Measurements from ENCODE around the gene SUB1.

Gene SUB1

GRCh38 chr5:32627219-32627870 is 42.0 kb downstream of the SUB1 start:
- TF ChIP-seq REST (IDR thresholded peaks at IDR 0.05; ENCODE audit: low read depth), result peak; percentile 50; the same call in 1 of the 2 replicates
- TF ChIP-seq TAF1 (IDR thresholded peaks at IDR 0.05; ENCODE audit: low read depth), result no peak

GRCh38 chr5:32628049-32628844 is 42.9 kb downstream of the SUB1 start:
- TF ChIP-seq REST (IDR thresholded peaks at IDR 0.05; ENCODE audit: low read depth) (no peak), MAX (IDR thresholded peaks at IDR 0.05) (no peak), TAF1 (IDR thresholded peaks at IDR 0.05; ENCODE audit: low read depth) (no peak), ZBTB7A (IDR thresholded peaks at IDR 0.05; ENCODE audit: low read depth) (no peak), RAD21 (IDR thresholded peaks at IDR 0.05; ENCODE audit: low read depth) (peak; percentile 27; the same call in 1 of the 2 replicates)

DNA sequence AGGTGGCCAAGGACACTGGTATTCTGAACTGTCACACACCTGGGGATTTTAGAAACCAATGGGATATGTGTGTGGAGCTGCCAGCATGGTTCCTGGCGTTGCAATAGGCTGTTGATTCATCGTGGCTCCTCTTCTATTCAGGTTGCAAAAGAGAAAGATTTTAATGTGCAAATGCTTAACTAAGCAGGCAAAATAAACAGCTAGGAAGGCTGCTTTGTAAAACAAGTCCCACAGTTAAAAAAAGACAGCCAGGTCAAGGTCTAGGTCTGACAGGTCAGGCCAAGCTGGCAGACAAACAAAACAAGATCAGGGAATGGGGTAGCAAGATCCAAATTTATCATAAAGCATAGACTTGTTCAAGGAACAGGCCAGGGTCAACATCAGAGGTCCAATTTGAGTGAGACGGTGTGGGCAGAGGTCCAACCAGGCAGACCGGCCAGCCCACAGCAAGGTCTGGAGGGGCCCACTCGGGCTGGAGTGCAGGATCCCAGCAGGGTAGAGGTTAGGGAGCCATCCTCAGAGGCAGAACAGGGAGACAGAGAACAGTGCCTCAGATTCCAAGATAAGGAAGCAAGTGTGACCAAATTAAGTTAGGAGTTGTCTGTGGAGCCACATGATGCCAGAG is 45.6 kb downstream of the SUB1 start:
- TF ChIP-seq RAD21 (IDR thresholded peaks at IDR 0.05; ENCODE audit: low read depth) (no peak), TEAD4 (IDR thresholded peaks at IDR 0.05) (no peak), TAF1 (IDR thresholded peaks at IDR 0.05; ENCODE audit: low read depth) (no peak), EGR1 (IDR thresholded peaks at IDR 0.05) (no peak), YY1 (IDR thresholded peaks at IDR 0.05; ENCODE audit: low read depth) (no peak)

DNA sequence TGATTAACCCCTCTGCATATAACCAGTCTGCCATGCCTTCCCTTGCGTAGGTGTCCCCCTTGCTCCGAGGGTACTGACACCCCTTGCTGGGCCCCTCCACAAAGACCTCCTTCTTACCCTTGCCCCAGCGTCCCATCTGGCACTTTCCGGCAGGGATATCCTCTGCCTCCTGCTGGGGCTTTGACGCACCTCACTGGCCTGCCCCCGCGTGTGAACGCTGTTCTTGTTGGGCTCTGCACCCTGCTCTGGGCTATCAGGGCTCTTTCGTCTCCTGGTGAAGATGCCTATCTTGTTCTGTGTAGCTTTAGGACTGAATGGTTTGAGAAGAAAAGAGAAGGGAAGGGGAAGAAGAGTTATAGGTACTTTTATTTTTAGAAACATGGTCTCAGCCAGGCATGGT is 53.0 kb downstream of the SUB1 start:
- no peak for TF ChIP-seq USF1 (IDR thresholded peaks at IDR 0.05)
- no peak for TF ChIP-seq TCF12 (IDR thresholded peaks at IDR 0.05; ENCODE audit: low read depth)
- no peak for TF ChIP-seq YY1 (IDR thresholded peaks at IDR 0.05; ENCODE audit: low read depth)

DNA sequence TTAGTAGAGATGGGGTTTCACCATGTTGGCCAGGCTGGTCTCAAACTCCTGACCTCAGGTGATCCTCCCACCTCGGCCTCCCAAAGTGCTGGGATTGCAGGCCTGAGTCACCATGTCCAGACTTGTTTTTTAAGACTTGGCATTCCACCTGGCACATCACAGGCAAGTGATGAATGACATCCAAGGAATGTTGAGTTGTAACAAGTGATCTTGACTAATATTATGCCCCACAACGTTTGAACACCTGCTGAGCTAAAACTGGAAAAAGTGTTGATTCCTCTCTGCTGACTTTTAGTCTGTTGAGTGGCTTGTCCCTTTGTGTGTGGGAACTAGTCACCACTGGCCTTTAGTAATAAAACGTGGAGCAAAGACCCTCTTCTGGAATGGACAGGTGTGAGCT is 54.6 kb downstream of the SUB1 start:
- no peak for TF ChIP-seq CREB1 (IDR thresholded peaks at IDR 0.05; ENCODE audit: low read depth)
- peak; percentile 56 for TF ChIP-seq TEAD4 (IDR thresholded peaks at IDR 0.05)

DNA sequence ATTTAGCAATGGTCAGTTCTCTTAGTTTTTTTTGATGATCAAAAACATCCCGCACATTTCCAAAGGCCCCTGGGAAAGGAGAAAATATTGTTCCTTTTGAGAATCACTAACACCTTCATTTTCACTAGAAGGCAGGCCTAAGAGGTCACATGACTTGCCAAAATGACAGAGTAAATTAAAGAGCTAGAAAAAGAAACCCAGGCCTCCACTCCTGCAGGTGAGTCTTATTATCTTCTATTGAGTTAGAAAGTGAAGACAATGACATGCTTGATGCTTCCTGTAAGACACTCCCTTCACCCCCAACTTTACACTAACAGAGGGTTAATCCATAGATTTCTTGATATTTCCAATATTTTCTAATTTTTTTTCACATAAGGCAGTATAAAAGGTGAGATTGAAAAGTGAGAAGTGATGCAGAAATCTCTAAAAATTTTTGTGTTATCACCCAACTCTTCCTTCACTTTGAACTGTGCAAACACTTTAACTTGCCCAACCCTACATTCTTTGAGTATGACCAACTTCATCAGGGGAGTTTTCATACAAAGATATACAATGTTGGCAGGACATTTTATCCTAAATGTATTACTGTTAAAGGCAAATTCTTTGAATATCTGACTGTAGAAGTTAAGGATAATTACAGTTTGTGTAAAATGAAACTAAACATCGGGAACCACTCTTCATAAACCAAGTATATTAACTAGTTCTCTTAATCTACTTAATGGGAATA is 57.1 kb downstream of the SUB1 start:
- no peak for TF ChIP-seq CREB1 (IDR thresholded peaks at IDR 0.05; ENCODE audit: low read depth)
- no peak for TF ChIP-seq MAX (IDR thresholded peaks at IDR 0.05)
- TF ChIP-seq RAD21 (IDR thresholded peaks at IDR 0.05; ENCODE audit: low read depth), result no peak
- no peak for TF ChIP-seq FOXM1 (IDR thresholded peaks at IDR 0.05; ENCODE audit: borderline replicate concordance, low read depth)
- no peak for TF ChIP-seq YY1 (IDR thresholded peaks at IDR 0.05; ENCODE audit: low read depth)
- no peak for TF ChIP-seq CEBPB (IDR thresholded peaks at IDR 0.05)
- no peak for TF ChIP-seq TCF12 (IDR thresholded peaks at IDR 0.05; ENCODE audit: low read depth)
- TF ChIP-seq EP300 (IDR thresholded peaks at IDR 0.05; ENCODE audit: borderline replicate concordance), result no peak
- TF ChIP-seq ZBTB7A (IDR thresholded peaks at IDR 0.05; ENCODE audit: low read depth), result no peak
- TF ChIP-seq NFIC (IDR thresholded peaks at IDR 0.05), result no peak
- no peak for TF ChIP-seq REST (IDR thresholded peaks at IDR 0.05; ENCODE audit: low read depth)
- TF ChIP-seq TEAD4 (IDR thresholded peaks at IDR 0.05), result no peak
- TF ChIP-seq TAF1 (IDR thresholded peaks at IDR 0.05; ENCODE audit: low read depth), result no peak
- no peak for TF ChIP-seq USF1 (IDR thresholded peaks at IDR 0.05)
- no peak for TF ChIP-seq EGR1 (IDR thresholded peaks at IDR 0.05)
